GM12801 (cell line): Measurements from ENCODE around the gene PRC1.

Experiments used
- TF ChIP-seq, protein P1 (sequence below): IDR thresholded peaks from one replicate; pipeline ENCODE4 v1.5.1; 2011; ENCODE audit warnings: control low read depth; ENCODE audit not compliant: insufficient read length; ENCODE audit errors: extremely low read depth

The PRC1 gene

DNA sequence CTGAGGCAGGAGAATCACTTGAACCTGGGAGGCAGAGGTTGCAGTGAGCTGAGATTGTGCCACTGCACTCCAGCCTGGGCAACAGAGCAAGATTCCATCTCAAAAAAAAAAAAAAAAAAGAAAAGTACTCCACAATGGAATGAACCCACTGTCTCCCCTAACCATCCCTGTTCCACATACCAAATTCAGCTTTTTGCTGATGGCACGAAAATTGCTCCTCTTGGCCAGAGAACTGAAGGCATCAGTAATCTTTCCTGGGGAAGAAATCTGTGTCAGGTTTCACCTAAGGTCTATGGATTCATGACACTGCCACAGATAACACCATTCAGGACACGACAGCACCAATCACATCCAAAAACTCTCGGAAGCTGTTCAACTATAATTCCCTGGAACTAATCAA, 6.9 kb upstream of the PRC1 start:
- TF ChIP-seq, protein P1, sequence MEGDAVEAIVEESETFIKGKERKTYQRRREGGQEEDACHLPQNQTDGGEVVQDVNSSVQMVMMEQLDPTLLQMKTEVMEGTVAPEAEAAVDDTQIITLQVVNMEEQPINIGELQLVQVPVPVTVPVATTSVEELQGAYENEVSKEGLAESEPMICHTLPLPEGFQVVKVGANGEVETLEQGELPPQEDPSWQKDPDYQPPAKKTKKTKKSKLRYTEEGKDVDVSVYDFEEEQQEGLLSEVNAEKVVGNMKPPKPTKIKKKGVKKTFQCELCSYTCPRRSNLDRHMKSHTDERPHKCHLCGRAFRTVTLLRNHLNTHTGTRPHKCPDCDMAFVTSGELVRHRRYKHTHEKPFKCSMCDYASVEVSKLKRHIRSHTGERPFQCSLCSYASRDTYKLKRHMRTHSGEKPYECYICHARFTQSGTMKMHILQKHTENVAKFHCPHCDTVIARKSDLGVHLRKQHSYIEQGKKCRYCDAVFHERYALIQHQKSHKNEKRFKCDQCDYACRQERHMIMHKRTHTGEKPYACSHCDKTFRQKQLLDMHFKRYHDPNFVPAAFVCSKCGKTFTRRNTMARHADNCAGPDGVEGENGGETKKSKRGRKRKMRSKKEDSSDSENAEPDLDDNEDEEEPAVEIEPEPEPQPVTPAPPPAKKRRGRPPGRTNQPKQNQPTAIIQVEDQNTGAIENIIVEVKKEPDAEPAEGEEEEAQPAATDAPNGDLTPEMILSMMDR, result no peak

DNA sequence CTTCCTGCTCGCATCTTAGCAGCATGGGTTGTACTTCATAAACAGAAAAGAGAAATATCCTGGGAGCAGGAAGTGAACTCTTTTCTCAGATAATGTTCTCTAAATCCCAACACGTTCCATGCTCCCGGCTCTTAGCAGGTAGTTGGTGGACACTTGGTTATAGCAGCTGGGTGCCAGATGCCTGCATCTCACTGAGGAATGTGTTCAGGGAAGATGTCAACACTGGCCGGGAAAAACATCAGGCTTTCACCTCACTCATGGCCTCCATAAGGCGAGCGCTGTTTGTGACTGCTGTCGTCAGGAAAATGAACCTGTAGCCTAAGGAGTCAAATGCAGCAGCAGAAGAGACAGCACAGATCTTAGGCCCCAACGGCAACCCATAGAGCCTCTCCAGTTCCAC, 4.4 kb upstream of the PRC1 start:
- TF ChIP-seq, protein P1, result no peak

DNA sequence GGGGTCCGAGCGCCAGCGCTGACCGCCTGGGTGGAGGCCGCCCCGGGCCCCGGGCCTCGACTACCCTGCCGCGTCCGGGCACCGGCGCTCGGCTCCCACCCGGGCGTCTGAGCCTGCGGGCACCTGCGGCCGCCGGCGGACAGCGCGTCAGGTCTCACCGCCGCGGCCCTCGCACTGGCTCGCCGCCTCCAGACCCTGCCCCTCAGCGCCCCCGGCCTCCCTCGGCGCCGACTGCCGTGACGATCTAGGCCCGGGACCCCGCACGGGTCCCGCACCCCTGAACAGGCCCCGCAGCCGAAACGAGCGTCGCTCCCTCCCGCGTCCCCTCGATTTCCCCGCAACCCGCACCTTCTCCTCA, 297 bp downstream of the PRC1 start:
- TF ChIP-seq, protein P1, result no peak

DNA sequence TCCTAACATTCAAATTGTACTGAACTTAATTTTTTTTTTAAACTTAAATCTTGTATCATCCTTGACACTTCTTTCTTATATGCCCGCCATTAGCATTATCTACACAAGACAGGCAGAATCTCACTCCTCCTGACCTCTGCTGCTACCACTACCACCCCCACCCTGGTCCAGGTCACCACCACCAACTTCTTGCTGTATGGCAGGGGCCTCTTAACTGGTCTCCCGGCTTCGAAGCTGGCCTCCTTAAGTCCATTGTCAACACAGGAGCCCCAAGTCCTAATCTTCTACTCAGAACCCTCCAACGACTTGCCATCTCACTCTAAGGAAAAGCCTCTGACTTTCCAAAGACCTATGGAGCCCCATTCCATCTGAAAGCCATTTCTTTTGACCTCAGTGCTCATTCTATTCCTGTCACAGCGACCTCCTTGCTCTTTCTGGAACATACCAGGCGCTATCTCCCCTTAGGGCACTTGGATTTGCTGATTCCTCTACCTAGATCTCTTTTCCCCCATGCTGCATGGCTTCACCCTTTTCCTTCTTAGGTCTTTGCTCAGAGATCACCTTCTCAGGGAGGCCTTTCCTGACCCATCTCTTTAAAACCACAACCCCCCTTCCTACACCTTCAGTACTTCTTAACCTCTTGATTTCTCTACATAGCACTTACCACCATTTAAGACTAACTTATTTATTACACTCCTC, 2.6 kb downstream of the PRC1 start:
- TF ChIP-seq, protein P1, result no peak

DNA sequence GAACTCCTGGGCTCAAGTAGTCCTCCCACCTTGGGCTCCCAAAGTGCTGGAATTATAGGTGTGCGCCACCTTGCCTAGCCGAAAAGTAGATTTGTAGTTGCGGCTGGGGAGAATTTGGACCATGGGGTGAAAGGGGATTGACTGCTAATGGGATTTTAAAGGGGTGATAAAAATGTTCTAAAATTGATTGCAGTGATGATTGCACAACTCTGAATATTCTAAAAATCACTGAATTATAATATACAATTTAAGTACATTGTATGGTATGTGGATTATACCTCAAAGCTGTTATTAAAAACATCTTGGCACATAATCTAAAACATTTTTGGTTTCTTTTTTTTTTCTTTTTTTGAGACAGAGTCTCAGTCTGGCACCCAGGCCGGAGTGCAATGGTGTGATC, 3.9 kb downstream of the PRC1 start:
- TF ChIP-seq, protein P1, result no peak

DNA sequence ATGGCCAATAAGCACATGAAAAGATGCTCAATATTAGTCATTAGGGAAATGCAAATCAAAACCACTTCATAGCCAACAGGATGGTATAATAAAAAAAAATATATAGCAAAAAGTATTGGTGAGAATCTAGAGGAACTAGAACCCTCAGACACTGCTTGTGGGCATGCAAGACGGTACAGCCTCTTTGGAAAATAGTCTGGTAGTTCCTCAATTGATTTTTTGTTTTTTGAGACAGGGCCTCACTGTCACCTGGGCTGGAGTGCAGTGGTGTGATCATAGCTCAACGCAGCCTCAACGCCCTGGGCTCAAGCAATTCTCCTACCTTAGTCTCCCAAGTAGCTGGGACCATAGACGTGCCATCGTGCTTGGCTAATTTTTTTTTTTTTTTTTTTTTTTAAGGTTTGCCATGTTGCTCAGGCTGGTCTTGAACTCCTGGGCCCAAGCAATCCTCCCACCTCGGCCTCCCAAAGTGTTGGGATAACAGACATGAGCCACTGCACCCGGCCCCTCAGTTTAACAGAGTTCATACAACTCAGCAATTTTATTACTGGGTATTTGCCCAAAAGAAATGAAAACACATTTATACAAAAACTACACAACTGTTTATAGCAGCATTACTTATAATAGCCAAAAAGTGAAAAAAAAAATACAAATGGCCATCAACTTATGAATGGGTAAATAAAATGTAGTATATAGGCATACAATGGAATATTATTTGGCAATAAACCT, 5.1 kb downstream of the PRC1 start:
- TF ChIP-seq, protein P1, result no peak

DNA sequence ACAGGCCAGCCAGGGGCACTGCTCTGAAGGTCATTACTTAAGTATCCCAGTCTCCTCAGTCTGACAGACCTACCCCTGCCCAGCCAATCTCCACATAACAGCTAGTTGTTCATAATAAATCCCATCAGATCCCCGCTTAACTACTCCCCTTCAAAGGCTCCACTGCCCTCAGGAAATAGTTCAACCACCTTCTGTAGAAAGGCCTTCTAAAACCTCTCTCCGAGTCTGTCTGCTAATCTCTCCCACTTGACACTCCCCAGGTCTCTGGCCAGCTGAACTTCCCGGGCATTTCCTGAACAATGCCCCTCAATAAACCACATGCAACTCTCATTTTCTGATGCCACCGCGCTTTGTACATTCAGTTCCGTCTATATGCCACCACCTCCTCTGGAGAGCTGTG, 6.0 kb downstream of the PRC1 start:
- TF ChIP-seq, protein P1, result no peak
